ENCODE results near the gene C17orf67. TPM values are rescaled to one million over a fixed set of nuclear protein-coding genes. Genes with fewer than 3 reads are reported as not detected.
"Not testable (repeated sequence)": the region's sequence is repeated elsewhere in the genome, so short reads cannot be mapped to it uniquely, and the experiment has no call there.

The C17orf67 gene
- total and polyA plus RNA-seq, 2 experiments from 2014 or later, result 0.27 to 0.73 TPM

DNA sequence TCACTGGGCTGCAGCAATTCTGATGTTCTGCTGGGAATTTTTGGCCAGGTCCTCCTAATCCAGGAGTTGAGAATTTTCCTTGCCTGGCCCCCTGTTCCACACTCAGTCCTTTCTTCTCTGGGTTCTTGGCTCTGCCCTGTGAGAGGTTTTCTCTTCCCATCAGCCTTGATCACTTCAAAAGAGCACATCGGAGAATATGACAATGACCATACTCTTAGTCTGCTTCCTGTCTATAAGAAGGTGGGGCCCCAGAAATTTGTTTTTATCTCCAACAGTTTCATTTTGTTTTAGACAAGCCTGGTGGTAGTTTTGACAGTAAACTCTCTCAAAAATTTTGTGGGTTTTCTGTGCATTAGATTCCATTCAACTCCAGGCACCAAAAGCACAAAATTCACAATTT is 70.7 kb downstream of the C17orf67 start:
- no peaks in the 10 kb centered on the region for H3K9me3 ChIP-seq (ENCODE audit: low read depth)
- H3K27ac ChIP-seq, result no peak overlapping the region
- DNase-seq (ENCODE audit: low spot score), result no peak
- 57% methylated on average over 1 of the region's 1 CpG for WGBS (ENCODE audit: low lambda C conversion rate, missing lambda C conversion rate)
- no peaks in the 10 kb centered on the region for H4K20me1 ChIP-seq (ENCODE audit: insufficient read depth, poor library complexity, severe bottlenecking)
- H3K27me3 ChIP-seq, result peaks cover 6% of the 10 kb centered on the region
- no peak overlapping the region for H3K4me3 ChIP-seq
- H3K4me1 ChIP-seq (ENCODE audit: insufficient read depth), result no peaks in the 10 kb centered on the region
- no peaks in the 10 kb centered on the region for H3K9me2 ChIP-seq (replicated peaks; ENCODE audit: insufficient read depth)
- H3K4me2 ChIP-seq, result no peak overlapping the region
- H3K79me2 ChIP-seq, result no peaks in the 10 kb centered on the region
- no peak for TF ChIP-seq EZH2 (IDR thresholded peaks at IDR 0.05; ENCODE audit: borderline replicate concordance)
- TF ChIP-seq, protein P1, sequence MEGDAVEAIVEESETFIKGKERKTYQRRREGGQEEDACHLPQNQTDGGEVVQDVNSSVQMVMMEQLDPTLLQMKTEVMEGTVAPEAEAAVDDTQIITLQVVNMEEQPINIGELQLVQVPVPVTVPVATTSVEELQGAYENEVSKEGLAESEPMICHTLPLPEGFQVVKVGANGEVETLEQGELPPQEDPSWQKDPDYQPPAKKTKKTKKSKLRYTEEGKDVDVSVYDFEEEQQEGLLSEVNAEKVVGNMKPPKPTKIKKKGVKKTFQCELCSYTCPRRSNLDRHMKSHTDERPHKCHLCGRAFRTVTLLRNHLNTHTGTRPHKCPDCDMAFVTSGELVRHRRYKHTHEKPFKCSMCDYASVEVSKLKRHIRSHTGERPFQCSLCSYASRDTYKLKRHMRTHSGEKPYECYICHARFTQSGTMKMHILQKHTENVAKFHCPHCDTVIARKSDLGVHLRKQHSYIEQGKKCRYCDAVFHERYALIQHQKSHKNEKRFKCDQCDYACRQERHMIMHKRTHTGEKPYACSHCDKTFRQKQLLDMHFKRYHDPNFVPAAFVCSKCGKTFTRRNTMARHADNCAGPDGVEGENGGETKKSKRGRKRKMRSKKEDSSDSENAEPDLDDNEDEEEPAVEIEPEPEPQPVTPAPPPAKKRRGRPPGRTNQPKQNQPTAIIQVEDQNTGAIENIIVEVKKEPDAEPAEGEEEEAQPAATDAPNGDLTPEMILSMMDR (IDR thresholded peaks at IDR 0.05; ENCODE audit: poor library complexity), result no peak
- TF ChIP-seq EZH2phosphoT487 (IDR thresholded peaks at IDR 0.05; ENCODE audit: low read depth, severe bottlenecking, unreplicated experiment), result no peak
- H2AFZ ChIP-seq, result no peak overlapping the region
- no peaks in the 10 kb centered on the region for H3K36me3 ChIP-seq (replicated peaks; ENCODE audit: insufficient read depth, low read depth)

DNA sequence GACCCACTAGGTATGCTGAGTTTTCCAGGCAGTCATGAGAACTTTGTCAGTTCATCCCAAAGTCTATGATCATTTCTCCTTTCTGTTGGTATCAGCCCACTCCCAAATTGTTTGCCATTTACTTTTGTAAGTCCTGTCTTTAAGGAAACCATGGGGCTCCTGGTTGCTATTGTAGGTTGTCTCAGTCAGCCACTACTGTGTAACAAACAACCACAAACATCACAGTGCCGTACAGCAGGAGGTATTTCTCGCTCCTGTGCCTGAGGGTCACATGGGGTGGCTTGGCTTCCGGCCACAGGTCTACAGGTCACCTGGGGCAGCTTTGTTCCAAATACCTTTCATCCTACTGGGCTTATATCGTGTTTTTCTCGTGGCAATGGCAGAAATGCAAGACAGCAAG is 71.6 kb downstream of the C17orf67 start:
- no peak overlapping the region for H2AFZ ChIP-seq
- WGBS (ENCODE audit: low lambda C conversion rate, missing lambda C conversion rate), result 95% methylated on average over 5 of the region's 5 CpGs
- DNase-seq (ENCODE audit: low spot score), result no peak

DNA sequence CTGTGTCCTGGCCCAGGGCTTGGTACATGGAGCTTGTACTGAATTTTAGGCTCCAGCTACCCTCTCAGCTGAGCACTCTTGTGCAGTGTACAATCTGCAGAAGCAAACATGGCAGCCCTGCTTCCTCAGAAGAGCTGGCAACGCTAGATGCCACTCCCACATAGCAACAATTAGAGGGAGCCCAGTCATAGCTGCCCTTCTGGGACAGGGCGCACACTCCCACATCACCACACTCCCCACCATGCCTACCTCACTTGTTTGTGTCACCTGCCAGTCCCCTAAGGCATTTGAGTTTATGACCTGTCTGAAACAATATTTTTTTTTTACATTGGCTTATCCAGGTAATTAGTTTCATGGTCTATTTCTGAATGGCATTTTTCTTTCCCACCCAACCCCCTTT is 72.3 kb downstream of the C17orf67 start:
- WGBS (ENCODE audit: low lambda C conversion rate, missing lambda C conversion rate), result 84% methylated on average over 2 of the region's 2 CpGs
- DNase-seq (ENCODE audit: low spot score), result no peak
- Histone ChIP-seq H3K4me1 (ENCODE audit: insufficient read depth) (no peaks in the 10 kb centered on the region), H3K9me2 (replicated peaks; ENCODE audit: insufficient read depth) (no peaks in the 10 kb centered on the region), H3K36me3 (replicated peaks; ENCODE audit: insufficient read depth, low read depth) (no peaks in the 10 kb centered on the region), H3K4me3 (no peak overlapping the region), H4K20me1 (ENCODE audit: insufficient read depth, poor library complexity, severe bottlenecking) (no peaks in the 10 kb centered on the region), H3K27me3 (peaks cover 6% of the 10 kb centered on the region), H3K4me2 (no peak overlapping the region), H2AFZ (no peak overlapping the region), H3K9me3 (ENCODE audit: low read depth) (no peaks in the 10 kb centered on the region), H3K79me2 (no peaks in the 10 kb centered on the region), H3K27ac (no peak overlapping the region)
- TF ChIP-seq, protein P1 (IDR thresholded peaks at IDR 0.05; ENCODE audit: poor library complexity), result no peak
- no peak for TF ChIP-seq EZH2phosphoT487 (IDR thresholded peaks at IDR 0.05; ENCODE audit: low read depth, severe bottlenecking, unreplicated experiment)
- no peak for TF ChIP-seq EZH2 (IDR thresholded peaks at IDR 0.05; ENCODE audit: borderline replicate concordance)

More for the DNA sequence above, 71.6 kb downstream of the C17orf67 start:
- Histone ChIP-seq H3K9me3 (ENCODE audit: low read depth) (no peaks in the 10 kb centered on the region), H3K4me1 (ENCODE audit: insufficient read depth) (no peaks in the 10 kb centered on the region), H3K4me3 (no peak overlapping the region), H4K20me1 (ENCODE audit: insufficient read depth, poor library complexity, severe bottlenecking) (no peaks in the 10 kb centered on the region), H3K27me3 (peaks cover 6% of the 10 kb centered on the region), H3K36me3 (replicated peaks; ENCODE audit: insufficient read depth, low read depth) (no peaks in the 10 kb centered on the region), H3K4me2 (no peak overlapping the region), H3K79me2 (no peaks in the 10 kb centered on the region), H3K27ac (no peak overlapping the region), H3K9me2 (replicated peaks; ENCODE audit: insufficient read depth) (no peaks in the 10 kb centered on the region)
- TF ChIP-seq EZH2 (IDR thresholded peaks at IDR 0.05; ENCODE audit: borderline replicate concordance) (no peak), EZH2phosphoT487 (IDR thresholded peaks at IDR 0.05; ENCODE audit: low read depth, severe bottlenecking, unreplicated experiment) (no peak)
- TF ChIP-seq, protein P1 (IDR thresholded peaks at IDR 0.05; ENCODE audit: poor library complexity), result no peak

DNA sequence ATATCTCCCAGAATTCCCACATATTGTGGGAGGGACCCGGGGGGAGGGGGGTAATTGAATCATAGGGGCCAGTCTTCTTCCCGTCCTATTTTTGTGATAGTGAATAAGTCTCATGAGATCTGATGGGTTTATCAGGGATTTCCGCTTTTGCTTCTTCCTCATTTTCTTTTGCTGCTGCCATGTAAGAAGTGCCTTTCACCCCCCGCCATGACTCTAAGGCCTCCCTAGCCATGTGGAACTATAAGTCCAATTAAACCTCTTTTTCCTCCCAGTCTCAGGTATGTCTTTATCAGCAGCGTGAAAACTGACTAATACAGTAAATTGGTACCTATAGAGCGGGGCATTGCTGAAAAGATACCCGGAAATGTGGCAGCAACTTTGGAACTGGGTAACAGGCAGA is 76.1 kb downstream of the C17orf67 start:
- H4K20me1 ChIP-seq (ENCODE audit: insufficient read depth, poor library complexity, severe bottlenecking); H3K27me3 ChIP-seq; H3K4me3 ChIP-seq; H3K4me2 ChIP-seq; H3K27ac ChIP-seq; H3K9me3 ChIP-seq (ENCODE audit: low read depth); H2AFZ ChIP-seq; H3K9me2 ChIP-seq (replicated peaks; ENCODE audit: insufficient read depth); H3K79me2 ChIP-seq; H3K36me3 ChIP-seq (replicated peaks; ENCODE audit: insufficient read depth, low read depth); H3K4me1 ChIP-seq (ENCODE audit: insufficient read depth); DNase-seq (ENCODE audit: low spot score): not testable (repeated sequence)
- 93% methylated on average over 7 of the region's 7 CpGs for WGBS (ENCODE audit: low lambda C conversion rate, missing lambda C conversion rate)
